SJCRH30 (cell line): Measurements from ENCODE around the gene CES4A. TPM values are rescaled to one million over a fixed set of nuclear protein-coding genes. Genes with fewer than 3 reads are reported as not detected.
"Not testable (repeated sequence)": the region's sequence is repeated elsewhere in the genome, so short reads cannot be mapped to it uniquely, and the experiment has no call there.

Source experiments
- DNase-seq, 2 experiments: peaks; one replicate each; pipeline ENCODE4 v3.0.0-alpha.2; 2015 to 2020
- H3K27ac ChIP-seq: fragments of 250-450 bp; sonication (Bioruptor Pico); 2 replicates; pipeline ENCODE4 v1.5.1; 2020; ENCODE audit warnings: mild to moderate bottlenecking, moderate library complexity
- H3K27me3 ChIP-seq: fragments of 250-450 bp; sonication (Bioruptor Pico); 2 replicates; pipeline ENCODE4 v1.5.1; 2020; ENCODE audit warnings: mild to moderate bottlenecking, moderate library complexity
- H3K36me3 ChIP-seq: fragments of 250-450 bp; sonication (Bioruptor Pico); 2 replicates; pipeline ENCODE4 v1.5.1; 2020; ENCODE audit warnings: mild to moderate bottlenecking, moderate library complexity
- H3K4me1 ChIP-seq: fragments of 250-450 bp; sonication (Bioruptor Pico); 2 replicates; pipeline ENCODE4 v1.5.1; 2020; ENCODE audit warnings: mild to moderate bottlenecking, moderate library complexity
- H3K4me3 ChIP-seq: fragments of 250-450 bp; sonication (Bioruptor Pico); 2 replicates; pipeline ENCODE4 v1.5.1; 2020; ENCODE audit warnings: mild to moderate bottlenecking, moderate library complexity
- H3K9me3 ChIP-seq: fragments of 250-450 bp; sonication (Bioruptor Pico); replicated peaks from 2 replicates; pipeline ENCODE4 v1.5.1; 2020; ENCODE audit warnings: mild to moderate bottlenecking, moderate library complexity
- total RNA-seq: library from RNA; depleted of rRNA; stranded (reverse); fragments of >200 nt; shearing (Covaris generic); gene quantifications from 2 replicates; pipeline ENCODE4 v1.2.3, GENCODE V29; 2014

CES4A gene
- total RNA-seq, 1 experiment from 2014 or later = not detected

DNA sequence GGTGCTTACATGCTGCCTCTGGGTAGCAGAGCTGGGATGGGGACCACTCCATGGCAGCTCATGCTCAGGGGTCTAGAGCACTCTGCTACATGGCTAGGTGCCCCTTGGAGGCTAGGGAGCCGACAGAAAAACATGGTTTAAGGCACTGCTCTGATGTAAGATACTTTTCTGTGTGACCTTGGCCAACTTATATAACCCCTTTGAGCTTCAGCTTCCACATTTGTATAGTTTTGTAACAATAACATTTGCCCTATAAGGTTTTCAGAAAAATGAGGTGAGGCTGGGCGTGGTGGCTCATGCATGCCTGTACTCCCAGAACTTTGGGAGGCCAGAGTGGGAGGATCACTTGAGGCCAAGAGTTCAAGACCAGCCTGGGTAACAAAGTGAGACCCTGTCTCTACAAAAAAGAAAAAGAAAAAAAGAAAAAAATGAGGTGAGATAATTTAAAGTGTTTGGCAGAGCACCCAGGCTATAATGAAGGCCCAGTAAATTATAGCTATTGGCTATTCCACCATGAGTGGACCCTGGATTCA is 3.2 kb downstream of the CES4A start:
- H3K36me3 ChIP-seq = no peaks in the 10 kb centered on the region
- DNase-seq = no peak
- no peaks in the 10 kb centered on the region for H3K4me1 ChIP-seq
- H3K27ac ChIP-seq = no peak overlapping the region
- H3K9me3 ChIP-seq = no peaks in the 10 kb centered on the region
- H3K27me3 ChIP-seq = no peaks in the 10 kb centered on the region
- H3K4me3 ChIP-seq = no peak overlapping the region

DNA sequence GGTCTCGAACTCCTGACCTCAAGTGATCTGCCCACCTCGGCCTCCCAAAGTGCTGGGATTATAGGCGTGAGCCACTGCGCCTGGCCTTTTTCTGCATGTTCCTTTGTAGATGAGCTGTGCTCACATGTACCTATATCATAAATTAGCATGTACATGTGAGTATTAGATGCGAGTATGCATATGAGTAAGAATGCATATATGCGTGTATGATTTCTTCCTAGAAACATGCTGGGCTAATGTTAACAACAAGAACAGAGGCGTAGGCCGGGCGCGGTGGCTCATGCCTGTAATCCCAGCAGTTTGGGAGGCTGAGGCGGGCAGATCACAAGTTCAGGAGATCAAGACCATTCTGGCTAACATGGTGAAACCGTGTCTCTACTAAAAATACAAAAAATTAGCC is 5.2 kb downstream of the CES4A start:
- H3K9me3 ChIP-seq, DNase-seq, H3K27ac ChIP-seq, H3K4me3 ChIP-seq, H3K4me1 ChIP-seq, H3K36me3 ChIP-seq, H3K27me3 ChIP-seq: not testable (repeated sequence)

DNA sequence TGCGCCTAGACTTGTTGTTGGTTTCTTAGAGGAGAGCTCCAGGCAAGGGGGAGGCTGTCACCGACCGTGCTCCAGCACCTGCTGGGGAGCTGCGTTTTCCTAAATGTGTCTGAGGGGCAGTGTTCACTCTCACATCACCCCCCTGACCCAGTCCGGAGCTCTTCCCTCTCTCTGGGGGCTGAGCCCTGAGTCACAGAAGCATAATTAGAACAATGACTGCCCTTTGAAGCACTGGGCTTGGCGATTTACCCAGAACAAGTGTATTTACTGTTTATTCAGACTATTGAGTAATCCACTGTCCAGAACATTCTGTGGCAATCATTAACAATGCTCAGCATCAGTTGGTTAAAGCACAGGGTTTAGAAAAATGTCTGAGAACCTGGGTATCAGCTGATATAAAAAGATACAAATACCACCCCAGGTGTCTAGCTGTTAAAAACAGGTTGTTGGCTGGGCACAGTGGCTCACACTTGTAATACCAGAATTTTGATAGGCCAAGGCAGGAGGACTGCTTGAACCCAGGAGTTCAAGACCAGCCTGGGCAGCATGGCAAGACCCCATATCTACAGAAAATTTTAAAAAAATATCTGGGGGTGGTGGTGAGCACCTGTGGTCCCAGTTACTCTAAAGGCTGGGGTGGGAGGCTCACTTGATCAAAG is 8.1 kb downstream of the CES4A start:
- Histone ChIP-seq H3K27ac (no peak overlapping the region), H3K36me3 (no peaks in the 10 kb centered on the region), H3K4me3 (no peak overlapping the region), H3K4me1 (no peaks in the 10 kb centered on the region), H3K9me3 (no peaks in the 10 kb centered on the region), H3K27me3 (peaks cover 3% of the 10 kb centered on the region; the same call in 1 of the 2 replicates)
- DNase-seq = no peak

DNA sequence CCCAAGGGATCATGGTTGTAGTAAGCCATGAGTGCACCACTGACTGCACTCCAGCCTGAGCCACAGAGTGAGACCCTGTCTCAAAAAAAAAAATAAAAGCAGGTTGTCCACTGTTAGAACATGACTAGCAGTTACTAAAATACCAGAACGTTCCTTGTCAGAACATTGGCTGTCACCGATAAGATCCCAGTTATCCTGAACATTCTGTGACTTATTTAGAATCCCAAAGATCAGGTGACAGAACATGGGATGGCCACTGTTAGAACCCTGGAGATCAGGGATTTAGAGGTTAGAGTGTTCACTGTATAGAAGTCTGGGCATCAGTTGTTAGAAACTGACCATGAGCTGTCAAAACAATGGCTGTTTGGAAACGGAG is 8.6 kb downstream of the CES4A start:
- Histone ChIP-seq H3K4me3 (no peak overlapping the region), H3K27me3 (peaks cover 3% of the 10 kb centered on the region; the same call in 1 of the 2 replicates), H3K9me3 (no peaks in the 10 kb centered on the region), H3K4me1 (no peaks in the 10 kb centered on the region), H3K36me3 (no peaks in the 10 kb centered on the region), H3K27ac (no peak overlapping the region)
- no peak for DNase-seq

DNA sequence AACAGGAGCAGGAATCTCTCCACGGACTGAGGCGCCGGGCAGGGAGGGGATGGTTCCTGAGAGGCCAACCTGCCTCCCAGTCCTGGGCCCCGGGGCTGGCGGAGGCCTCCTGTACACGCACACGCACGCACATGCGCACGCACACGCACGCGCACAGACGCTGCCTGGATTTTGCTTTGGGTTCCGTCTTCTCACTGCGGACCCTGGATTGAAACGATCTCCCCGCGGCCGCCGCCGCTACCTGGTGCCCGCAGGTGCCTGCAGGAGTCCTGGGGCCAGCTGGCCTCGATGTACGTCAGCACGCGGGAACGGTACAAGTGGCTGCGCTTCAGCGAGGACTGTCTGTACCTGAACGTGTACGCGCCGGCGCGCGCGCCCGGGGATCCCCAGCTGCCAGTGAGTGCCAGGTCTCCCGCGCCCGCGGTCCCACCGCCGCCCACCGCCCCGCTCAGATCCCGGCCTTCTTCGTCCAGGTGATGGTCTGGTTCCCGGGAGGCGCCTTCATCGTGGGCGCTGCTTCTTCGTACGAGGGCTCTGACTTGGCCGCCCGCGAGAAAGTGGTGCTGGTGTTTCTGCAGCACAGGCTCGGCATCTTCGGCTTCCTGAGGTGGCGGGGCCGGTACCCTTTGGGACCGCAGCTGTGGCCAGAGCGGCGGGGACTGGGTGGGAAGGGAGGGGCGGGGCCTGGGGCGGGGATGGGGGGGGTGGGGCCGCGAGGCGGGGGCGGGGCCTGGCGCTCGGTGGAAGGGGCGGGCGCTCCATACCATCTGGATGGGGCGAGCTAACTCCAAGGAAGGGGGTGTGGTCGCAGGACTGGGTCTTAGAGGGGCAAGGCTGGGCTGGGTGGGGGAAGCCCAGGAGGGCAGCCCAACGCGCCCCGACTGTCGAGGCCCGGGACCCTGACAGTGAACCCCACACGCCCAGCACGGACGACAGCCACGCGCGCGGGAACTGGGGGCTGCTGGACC is 12.3 kb downstream of the CES4A start:
- Histone ChIP-seq H3K36me3 (no peaks in the 10 kb centered on the region), H3K27me3 (peaks cover 3% of the 10 kb centered on the region; the same call in 1 of the 2 replicates), H3K4me1 (no peaks in the 10 kb centered on the region), H3K9me3 (no peaks in the 10 kb centered on the region), H3K27ac (no peak overlapping the region), H3K4me3 (no peak overlapping the region)
- DNase-seq = peak; percentile 24 to 42

DNA sequence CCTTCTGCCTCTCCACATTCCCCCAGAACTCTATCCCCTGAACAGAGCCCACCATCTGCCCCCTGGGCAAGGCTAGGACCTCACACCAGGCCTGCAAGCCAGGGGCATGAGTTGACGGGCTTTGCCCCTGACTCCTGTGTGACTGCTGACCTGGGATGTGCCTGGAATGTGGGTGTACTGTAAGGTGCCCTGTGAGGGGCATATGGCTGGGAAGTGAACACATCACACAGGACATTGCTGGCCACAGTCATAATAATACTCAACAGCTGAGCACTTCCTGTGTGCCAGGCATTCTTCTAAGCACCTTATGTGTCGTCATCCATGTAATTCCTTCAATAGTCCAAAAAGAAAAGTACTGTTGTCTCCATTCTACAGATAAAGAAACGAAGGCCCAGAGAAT is 13.3 kb downstream of the CES4A start:
- Histone ChIP-seq H3K36me3 (no peaks in the 10 kb centered on the region), H3K4me3 (no peak overlapping the region), H3K27me3 (peaks cover 3% of the 10 kb centered on the region; the same call in 1 of the 2 replicates), H3K4me1 (no peaks in the 10 kb centered on the region), H3K9me3 (no peaks in the 10 kb centered on the region), H3K27ac (no peak overlapping the region)
- DNase-seq = no peak

DNA sequence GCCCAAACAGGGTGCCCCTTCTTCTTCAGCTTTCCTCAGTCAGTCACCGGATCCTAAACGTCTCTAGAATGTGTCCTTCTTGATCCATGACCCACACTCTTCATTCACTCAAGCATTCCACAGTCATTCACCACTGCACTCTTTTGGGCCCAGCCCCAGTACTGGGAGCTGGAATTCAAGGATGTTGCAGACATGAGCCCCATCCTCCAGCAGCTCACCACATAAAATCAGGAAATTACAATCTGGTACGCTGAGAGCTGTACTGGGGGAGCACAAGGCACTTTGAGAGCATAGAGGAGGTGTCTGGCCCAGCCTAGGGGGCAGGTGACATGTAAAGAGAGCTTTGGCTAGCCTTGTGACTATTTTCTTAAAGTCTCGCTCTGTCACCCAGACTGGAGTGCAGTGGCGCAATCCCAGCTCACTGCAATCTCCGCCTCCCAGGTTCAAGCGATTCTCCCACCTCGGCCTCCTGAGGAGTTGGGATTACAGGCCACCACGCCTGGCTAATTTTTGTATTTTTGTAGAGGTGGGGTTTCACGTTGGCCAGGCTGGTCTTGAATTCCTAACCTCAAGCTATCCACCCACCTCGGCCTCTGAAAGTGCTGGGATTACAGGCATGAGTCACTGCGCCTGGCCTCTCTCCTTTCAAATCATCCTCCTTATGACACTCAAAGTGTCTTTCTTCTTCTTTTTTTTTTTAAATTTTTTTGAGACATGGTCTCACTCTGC is 18.7 kb downstream of the CES4A start:
- Histone ChIP-seq H3K27me3 (no peaks in the 10 kb centered on the region), H3K4me3 (no peak overlapping the region), H3K36me3 (no peaks in the 10 kb centered on the region), H3K9me3 (no peaks in the 10 kb centered on the region), H3K4me1 (no peaks in the 10 kb centered on the region), H3K27ac (no peak overlapping the region)
- no peak for DNase-seq

DNA sequence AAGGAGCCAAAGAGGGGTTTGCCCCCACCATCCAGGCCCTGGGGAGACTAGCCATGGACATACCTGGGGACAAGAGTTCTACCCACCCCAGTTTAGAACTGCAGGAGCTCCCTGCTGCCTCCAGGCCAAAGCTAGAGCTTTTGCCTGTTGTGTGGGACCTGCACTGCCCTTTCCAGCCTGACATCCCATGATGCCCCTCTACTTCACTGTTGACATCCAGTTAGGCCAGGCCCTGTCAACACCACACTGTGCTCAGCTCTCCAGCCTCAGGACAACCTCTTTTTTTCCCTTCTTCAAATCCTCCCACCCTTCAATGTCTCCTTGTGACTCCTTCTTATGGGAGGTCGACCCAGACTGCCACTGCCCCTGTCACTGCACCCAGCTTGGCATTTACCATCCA is 20.8 kb downstream of the CES4A start:
- no peaks in the 10 kb centered on the region for H3K27me3 ChIP-seq

DNA sequence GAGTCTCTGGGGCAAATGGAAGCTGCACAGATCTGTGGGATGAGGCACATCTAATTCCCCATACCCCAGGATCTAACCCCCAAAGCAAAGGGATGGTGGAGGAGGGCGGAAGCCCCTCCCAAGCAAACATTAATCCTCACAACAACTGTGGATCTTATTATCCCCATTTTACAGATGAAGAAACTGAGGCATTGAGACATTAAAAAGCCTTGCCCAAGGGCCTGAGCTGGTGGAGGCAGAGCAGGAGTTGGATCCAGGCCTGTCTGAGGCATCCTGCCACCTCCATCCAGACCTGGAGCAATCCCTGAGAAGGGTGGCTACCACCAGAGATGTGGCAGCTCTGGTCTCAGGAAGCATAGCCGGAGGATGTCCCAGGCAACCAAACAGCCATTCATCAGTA is 22.9 kb downstream of the CES4A start:
- Histone ChIP-seq H3K36me3 (no peaks in the 10 kb centered on the region), H3K27ac (no peak overlapping the region), H3K27me3 (no peaks in the 10 kb centered on the region), H3K4me3 (no peak overlapping the region), H3K4me1 (peaks cover 11% of the 10 kb centered on the region; the same call in 1 of the 2 replicates), H3K9me3 (no peaks in the 10 kb centered on the region)
- no peak for DNase-seq

More for the DNA sequence above, 20.8 kb downstream of the CES4A start:
- no peaks in the 10 kb centered on the region for H3K9me3 ChIP-seq
- DNase-seq = no peak
- H3K36me3 ChIP-seq = no peaks in the 10 kb centered on the region
- H3K27ac ChIP-seq = no peak overlapping the region
- H3K4me3 ChIP-seq = no peak overlapping the region
- peaks cover 6% of the 10 kb centered on the region; the same call in 1 of the 2 replicates for H3K4me1 ChIP-seq

DNA sequence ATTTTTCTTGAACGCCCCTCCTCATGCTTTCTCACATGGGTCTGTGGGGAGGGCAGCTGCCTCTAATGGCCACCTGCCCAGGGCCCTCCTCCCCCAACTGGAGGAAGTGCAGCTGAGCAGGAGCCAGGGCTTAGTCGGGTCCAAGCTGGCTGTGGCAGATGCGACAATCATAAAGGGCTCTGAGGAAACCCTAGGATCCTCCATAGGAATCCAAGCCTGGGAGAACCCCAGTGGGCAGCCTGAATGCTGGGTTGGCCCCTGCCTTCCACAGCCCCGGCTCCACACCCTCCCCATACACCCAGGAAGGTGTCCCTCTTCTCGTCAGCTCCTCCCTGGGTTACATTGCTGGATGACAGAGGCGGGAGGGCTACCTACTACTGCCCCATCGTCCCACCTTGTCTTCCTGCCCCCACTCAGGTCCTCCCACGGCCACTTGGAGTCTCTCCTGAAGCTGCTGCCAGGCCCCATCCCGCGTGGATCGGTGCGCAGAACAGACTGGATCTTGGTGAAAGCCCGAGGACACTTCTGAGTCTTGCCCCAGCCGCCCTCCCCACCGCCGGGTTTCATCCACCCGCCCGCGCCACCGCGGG is 24.9 kb downstream of the CES4A start:
- H3K27me3 ChIP-seq = no peaks in the 10 kb centered on the region
- peaks cover 11% of the 10 kb centered on the region; the same call in 1 of the 2 replicates for H3K4me1 ChIP-seq
- H3K9me3 ChIP-seq = no peaks in the 10 kb centered on the region
- peak overlapping the region; percentile 57 for H3K4me3 ChIP-seq
- no peaks in the 10 kb centered on the region for H3K36me3 ChIP-seq
- DNase-seq = peak; percentile 43 to 67
- no peak overlapping the region; the same call in 1 of the 2 replicates for H3K27ac ChIP-seq

DNA sequence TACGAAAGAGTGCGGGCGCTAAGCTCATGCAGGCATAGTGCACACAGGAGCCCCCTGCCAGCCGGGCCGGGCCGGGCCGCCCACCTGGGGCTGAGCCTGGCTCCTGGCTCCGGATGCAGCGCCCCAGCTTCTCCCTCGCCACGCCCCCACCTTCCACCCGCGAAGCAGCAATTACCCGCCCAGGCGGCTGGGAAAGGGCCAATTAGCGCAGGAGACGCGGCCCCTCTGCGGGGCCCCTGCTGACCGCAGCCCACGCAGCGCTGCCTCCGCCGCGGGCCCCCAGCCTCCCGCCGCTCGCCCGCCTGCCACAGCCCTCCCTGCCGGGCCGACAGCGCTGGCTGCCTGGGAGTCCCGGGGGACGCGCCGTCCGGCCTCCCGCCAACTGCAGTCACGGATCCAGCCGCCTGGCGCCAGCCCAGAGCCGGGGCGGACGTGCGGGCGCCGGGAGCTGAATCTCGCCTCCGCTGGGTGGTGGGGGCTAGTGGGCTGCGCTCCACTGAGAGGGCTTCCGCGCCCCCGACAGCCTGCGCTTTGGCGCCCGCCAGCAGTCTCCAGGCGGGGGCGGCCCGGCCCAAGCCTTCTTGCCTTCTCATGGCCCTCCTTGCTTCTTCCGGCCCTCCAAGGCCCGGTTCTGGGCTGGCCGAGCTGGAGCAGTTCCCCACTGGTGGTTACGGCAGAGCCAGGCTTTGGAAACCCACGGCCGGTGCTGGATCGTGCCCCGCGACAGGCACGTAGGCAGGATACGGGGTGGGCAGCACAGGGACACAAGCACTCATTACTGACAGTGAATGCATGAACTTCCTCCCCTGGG is 25.6 kb downstream of the CES4A start:
- peak; percentile 82 to 84 for DNase-seq
- H3K27me3 ChIP-seq = no peaks in the 10 kb centered on the region
- peaks cover 11% of the 10 kb centered on the region; the same call in 1 of the 2 replicates for H3K4me1 ChIP-seq
- H3K27ac ChIP-seq = peak overlapping the region; percentile 15; the same call in 1 of the 2 replicates
- no peaks in the 10 kb centered on the region for H3K9me3 ChIP-seq
- H3K36me3 ChIP-seq = no peaks in the 10 kb centered on the region
- H3K4me3 ChIP-seq = peak overlapping the region; percentile 57

DNA sequence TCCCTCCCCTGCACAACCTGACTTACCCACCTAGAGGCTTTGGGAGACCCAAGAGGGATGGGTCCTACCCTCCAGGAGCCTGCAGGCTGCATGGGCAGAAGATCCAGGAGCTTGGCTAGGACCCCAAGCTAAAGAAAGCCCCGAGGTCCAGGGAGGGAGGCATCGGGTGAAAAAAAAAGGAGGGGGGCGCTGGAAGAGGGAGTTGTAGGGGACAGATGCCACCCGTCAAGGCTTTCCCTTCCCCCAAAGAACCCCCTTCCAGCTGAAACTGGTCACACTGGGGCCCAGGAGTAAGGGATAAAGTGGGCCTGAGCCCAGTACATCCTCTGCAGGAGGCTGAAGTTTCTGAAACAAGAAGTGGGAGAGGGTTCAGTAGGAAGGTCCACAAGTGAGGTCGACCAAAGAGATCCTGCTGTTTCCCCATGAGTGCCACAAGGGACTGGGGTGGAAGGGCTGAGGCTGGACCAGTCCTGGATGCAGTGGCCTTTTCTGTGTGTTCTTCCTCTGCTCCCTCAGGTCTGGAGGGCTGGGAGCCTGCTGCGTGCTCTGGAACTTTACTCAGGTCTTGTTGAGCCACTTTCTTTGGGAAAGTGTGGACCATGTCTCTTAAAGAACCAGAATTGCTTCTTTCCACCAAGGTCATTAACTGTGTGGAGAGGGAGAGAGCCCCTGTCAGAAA is 26.4 kb downstream of the CES4A start:
- Histone ChIP-seq H3K4me1 (peaks cover 11% of the 10 kb centered on the region; the same call in 1 of the 2 replicates), H3K4me3 (peak overlapping the region; percentile 57), H3K9me3 (no peaks in the 10 kb centered on the region), H3K27ac (peak overlapping the region; percentile 15; the same call in 1 of the 2 replicates), H3K27me3 (no peaks in the 10 kb centered on the region), H3K36me3 (no peaks in the 10 kb centered on the region)
- DNase-seq = no peak

DNA sequence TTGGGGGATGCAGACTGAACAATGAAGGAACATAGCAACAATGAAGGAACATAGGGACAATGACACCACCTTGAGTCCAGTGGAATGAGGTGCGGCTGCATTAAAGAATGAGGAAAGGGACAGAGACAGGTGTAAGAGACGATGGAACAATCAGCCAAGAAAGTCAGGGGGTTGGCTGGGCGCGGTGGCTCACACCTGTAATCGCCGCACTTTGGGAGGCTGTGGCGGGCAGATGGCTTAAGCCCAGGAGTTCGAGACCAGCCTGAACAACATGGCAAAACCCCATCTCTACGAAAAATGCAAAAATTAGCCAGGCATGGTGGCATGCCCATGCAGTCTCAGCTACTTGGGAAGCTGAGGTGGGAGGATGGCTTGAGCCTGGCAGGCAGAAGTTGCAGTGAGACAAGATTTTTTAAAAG is 26.9 kb downstream of the CES4A start:
- H3K27ac ChIP-seq = no peak overlapping the region
- H3K27me3 ChIP-seq = no peaks in the 10 kb centered on the region
- peaks cover 11% of the 10 kb centered on the region; the same call in 1 of the 2 replicates for H3K4me1 ChIP-seq
- DNase-seq = peak in 1 of 2 experiments; percentile 32
- no peaks in the 10 kb centered on the region for H3K36me3 ChIP-seq
- H3K4me3 ChIP-seq = no peak overlapping the region
- H3K9me3 ChIP-seq = no peaks in the 10 kb centered on the region
